22Rv1 (cell line): ENCODE data around the gene GAREM1.

ENCODE experiments used
- ZFX ChIP-seq: fragments of 450-650 bp; IDR thresholded peaks from 2 replicates; pipeline ENCODE4 v1.6.1; 2017; ENCODE audit warnings: antibody characterized with exemption, borderline replicate concordance
- TF ChIP-seq, protein P1 (sequence below): fragments of 450-650 bp; IDR thresholded peaks from 2 replicates; pipeline ENCODE4 v1.5.1; 2017; ENCODE audit warnings: mild to moderate bottlenecking

DNA sequence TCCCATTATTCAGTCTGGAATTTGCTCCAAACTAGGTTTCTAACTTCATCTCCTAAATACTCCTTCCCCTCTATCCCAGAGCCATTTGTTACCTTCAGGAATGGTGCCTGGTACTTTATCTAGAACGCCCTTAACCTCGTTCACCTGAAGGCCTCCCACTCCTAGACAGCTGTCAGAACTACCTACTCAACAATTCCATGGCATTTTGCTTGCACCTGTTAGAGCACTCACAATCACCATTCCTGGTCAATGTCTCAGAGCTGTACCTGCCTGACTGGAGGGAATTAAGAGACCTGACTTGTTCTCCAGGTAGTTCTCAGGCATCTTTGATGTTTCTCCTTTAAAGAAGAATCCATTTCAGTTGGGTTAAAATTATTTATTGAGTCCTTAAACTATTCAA lies 88.9 kb downstream of the GAREM1 start:
- TF ChIP-seq, protein P1, sequence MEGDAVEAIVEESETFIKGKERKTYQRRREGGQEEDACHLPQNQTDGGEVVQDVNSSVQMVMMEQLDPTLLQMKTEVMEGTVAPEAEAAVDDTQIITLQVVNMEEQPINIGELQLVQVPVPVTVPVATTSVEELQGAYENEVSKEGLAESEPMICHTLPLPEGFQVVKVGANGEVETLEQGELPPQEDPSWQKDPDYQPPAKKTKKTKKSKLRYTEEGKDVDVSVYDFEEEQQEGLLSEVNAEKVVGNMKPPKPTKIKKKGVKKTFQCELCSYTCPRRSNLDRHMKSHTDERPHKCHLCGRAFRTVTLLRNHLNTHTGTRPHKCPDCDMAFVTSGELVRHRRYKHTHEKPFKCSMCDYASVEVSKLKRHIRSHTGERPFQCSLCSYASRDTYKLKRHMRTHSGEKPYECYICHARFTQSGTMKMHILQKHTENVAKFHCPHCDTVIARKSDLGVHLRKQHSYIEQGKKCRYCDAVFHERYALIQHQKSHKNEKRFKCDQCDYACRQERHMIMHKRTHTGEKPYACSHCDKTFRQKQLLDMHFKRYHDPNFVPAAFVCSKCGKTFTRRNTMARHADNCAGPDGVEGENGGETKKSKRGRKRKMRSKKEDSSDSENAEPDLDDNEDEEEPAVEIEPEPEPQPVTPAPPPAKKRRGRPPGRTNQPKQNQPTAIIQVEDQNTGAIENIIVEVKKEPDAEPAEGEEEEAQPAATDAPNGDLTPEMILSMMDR, result no peak
- TF ChIP-seq ZFX, result no peak
